Esophagus squamous epithelium (tissue), 5 donors: ENCODE data around the gene OR5B2. TPM values are rescaled to one million over a fixed set of nuclear protein-coding genes. Genes with fewer than 3 reads are reported as not detected.

Experiments used
- DNase-seq: peaks from one replicate; lab custom pipeline; 2025; lab: John Stamatoyannopoulos, UW
- H3K27ac ChIP-seq, 4 donors: fragments of 200-600 bp; sonication (generic); one replicate each; pipeline ENCODE4 v1.5.1; 2016 to 2019; ENCODE audit warnings: mild to moderate bottlenecking in 1 of 4
- H3K27me3 ChIP-seq, 4 donors: fragments of 200-600 bp; sonication (generic); 1 replicate in 3 of 4; 2 replicates in 1 of 4; pipeline versions ENCODE4 v1.5.1 to v1.6.0; 2017 to 2021; ENCODE audit warnings: antibody characterized with exemption in 1 of 4
- H3K36me3 ChIP-seq, 3 donors: fragments of 200-600 bp; sonication (generic); one replicate each; pipeline ENCODE4 v1.5.1; 2016 to 2019
- H3K4me1 ChIP-seq, 3 donors: fragments of 200-600 bp; sonication (generic); one replicate each; pipeline ENCODE4 v1.5.1; 2017 to 2019
- H3K4me3 ChIP-seq, 4 donors: fragments of 200-600 bp; sonication (generic); 1 replicate in 3 of 4; 2 replicates in 1 of 4; pipeline ENCODE4 v1.5.1; 2016 to 2019; ENCODE audit warnings: mild to moderate bottlenecking in 2 of 4, moderate library complexity in 1 of 4
- H3K9me3 ChIP-seq, 3 donors: fragments of 200-600 bp; sonication (generic); one replicate each; pipeline ENCODE4 v1.5.1; 2016 to 2019
- POLR2A ChIP-seq, 4 donors: fragments of 450-650 bp; IDR thresholded peaks; one replicate each; pipeline ENCODE4 v1.6.1; 2017; ENCODE audit warnings: antibody characterized with exemption in 4 of 4, mild to moderate bottlenecking in 4 of 4, moderate library complexity in 3 of 4
- WGBS, 2 donors: methylation state at CpG; one replicate each; pipeline ENCODE4 v1.1.5; 2018; 5-methylcytosine and 5-hydroxymethylcytosine counted together
- intact Hi-C: fragments of 100-400 bp; cut with DNase I; formaldehyde crosslinking; loops from one replicate; pipeline ENCODE4 v1.15.0; 2022
- total RNA-seq, 4 donors: library from RNA; depleted of rRNA; stranded (reverse); fragments of >200 nt; gene quantifications; one replicate each; pipeline ENCODE4 v1.1.0, GENCODE V29; 2016
- TF ChIP-seq, protein P1 (sequence below), 6 experiments: fragments of 450-650 bp in 4 of 6; fragments of 200-600 bp in 2 of 6; sonication (generic) in 2 of 6; IDR thresholded peaks; one replicate each; pipeline ENCODE4 v1.5.1; 2016 to 2019; ENCODE audit warnings: antibody characterized with exemption in 6 of 6, mild to moderate bottlenecking in 4 of 6, moderate library complexity in 4 of 6
- donor health status: DM: yes; HTN: yes; CAD: no.

OR5B2 gene
- not detected for total RNA-seq

DNA sequence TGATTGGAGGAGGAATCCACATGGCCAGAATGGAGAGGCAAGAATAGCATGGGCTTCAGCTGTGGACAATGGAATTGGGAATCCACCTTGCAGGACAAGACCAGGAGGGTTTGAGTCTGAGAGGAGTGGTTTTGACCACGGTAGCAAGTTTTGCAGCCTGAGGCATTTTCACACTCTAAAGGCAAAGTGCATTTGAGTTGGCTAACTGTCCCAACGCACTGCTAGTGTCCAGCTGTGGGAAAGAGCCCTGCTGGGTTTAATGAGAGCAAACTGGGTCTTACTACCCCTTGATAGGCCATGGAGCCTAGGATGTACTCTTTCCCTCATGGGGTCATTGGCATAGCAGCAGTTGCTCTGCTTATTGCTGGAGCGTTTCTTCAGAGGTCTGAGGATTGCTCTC lies at the start of gene OR5B2:
Gene OR5B2, minus strand, starts transcription at position 101 of the 400 bp plus-strand sequence. CDS start 4,860 bp downstream, outside the sequence.
- intact Hi-C loops: no loop called here
- 56 to 57% methylated on average over 2 to 3 of the region's 3 CpGs for WGBS, 2 donors
- Histone ChIP-seq H3K9me3 (no peaks in the 10 kb centered on the region), H3K36me3 (no peaks in the 10 kb centered on the region), H3K27ac (no peak within 1 kb of the TSS), H3K4me3 (no peak within 1 kb of the TSS), H3K4me1 (no peaks in the 10 kb centered on the region), H3K27me3 (no peaks in the 10 kb centered on the region)
- DNase-seq: no peak
- TF ChIP-seq, protein P1, sequence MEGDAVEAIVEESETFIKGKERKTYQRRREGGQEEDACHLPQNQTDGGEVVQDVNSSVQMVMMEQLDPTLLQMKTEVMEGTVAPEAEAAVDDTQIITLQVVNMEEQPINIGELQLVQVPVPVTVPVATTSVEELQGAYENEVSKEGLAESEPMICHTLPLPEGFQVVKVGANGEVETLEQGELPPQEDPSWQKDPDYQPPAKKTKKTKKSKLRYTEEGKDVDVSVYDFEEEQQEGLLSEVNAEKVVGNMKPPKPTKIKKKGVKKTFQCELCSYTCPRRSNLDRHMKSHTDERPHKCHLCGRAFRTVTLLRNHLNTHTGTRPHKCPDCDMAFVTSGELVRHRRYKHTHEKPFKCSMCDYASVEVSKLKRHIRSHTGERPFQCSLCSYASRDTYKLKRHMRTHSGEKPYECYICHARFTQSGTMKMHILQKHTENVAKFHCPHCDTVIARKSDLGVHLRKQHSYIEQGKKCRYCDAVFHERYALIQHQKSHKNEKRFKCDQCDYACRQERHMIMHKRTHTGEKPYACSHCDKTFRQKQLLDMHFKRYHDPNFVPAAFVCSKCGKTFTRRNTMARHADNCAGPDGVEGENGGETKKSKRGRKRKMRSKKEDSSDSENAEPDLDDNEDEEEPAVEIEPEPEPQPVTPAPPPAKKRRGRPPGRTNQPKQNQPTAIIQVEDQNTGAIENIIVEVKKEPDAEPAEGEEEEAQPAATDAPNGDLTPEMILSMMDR (IDR thresholded peaks at IDR 0.05): no peak
- no peak for TF ChIP-seq POLR2A (IDR thresholded peaks at IDR 0.05)

DNA sequence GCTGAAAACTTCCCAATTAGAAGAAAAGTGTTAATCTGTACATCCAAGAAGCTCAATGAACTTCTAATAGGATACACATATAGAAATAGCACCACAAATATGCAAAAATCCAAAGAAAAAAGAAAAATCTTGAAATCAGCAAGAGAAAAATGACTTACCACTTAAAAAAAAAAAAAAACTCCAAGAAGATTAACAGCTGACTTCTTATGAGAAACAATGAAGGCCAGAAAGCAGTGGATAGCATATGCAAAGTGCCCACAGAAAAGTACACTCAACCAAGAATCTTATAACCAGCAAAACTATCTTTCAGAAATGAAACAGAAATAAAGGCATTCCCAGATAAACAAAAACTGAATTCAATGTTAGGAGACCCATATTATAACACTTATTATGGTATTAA lies 44.0 kb upstream of the OR5B2 start:
- H3K9me3 ChIP-seq: peaks cover 0 to 19% (median 16%) of the 10 kb centered on the region in 3 donors
- H3K36me3 ChIP-seq: no peaks in the 10 kb centered on the region
- no peaks in the 10 kb centered on the region for H3K4me1 ChIP-seq
- no peaks in the 10 kb centered on the region for H3K27me3 ChIP-seq
- TF ChIP-seq, protein P1 (IDR thresholded peaks at IDR 0.05): no peak
- TF ChIP-seq POLR2A (IDR thresholded peaks at IDR 0.05): no peak
- no peak overlapping the region for H3K4me3 ChIP-seq
- no peak for DNase-seq
- intact Hi-C loops: no loop called here
- no peak overlapping the region for H3K27ac ChIP-seq

- Histone ChIP-seq H3K4me3 (no peak overlapping the region), H3K36me3 (no peaks in the 10 kb centered on the region), H3K27ac (no peak overlapping the region), H3K4me1 (no peaks in the 10 kb centered on the region), H3K9me3 (peaks cover 0 to 8% (median 6%) of the 10 kb centered on the region in 3 donors), H3K27me3 (no peaks in the 10 kb centered on the region)
- intact Hi-C loops: no loop called here
- TF ChIP-seq, protein P1 (IDR thresholded peaks at IDR 0.05): no peak
- no peak for TF ChIP-seq POLR2A (IDR thresholded peaks at IDR 0.05)
- WGBS, 2 donors: 70 to 100% methylated on average over 1 of the region's 1 CpG
- DNase-seq: no peak
Observed at GRCh38 chr11:58466293-58466692, 38.4 kb upstream of the OR5B2 start.

DNA sequence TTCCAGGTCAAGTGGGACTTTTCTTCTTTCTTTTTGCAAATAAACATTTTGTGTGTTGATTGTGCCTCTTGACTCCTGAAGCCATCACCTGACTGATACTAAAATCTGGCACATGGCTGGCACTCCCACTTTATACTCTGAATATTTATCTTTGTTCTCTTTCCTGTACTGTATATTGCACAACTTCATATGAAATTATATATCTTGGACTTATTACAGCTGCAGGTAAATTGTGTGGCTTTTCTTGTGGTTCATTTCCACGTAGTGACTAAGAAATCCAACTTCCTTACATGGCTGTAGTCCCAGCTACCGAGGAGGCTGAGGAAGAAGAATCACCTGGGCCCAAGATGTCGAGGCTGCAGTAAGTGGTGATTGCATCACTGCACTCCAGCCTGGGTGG lies 37.8 kb upstream of the OR5B2 start:
- Histone ChIP-seq H3K4me3 (no peak overlapping the region), H3K36me3 (no peaks in the 10 kb centered on the region), H3K4me1 (no peaks in the 10 kb centered on the region), H3K27ac (no peak overlapping the region), H3K9me3 (peaks cover 0 to 2% (median under 1%) of the 10 kb centered on the region in 3 donors), H3K27me3 (no peaks in the 10 kb centered on the region)
- no peak for DNase-seq
- TF ChIP-seq, protein P1 (IDR thresholded peaks at IDR 0.05): no peak
- TF ChIP-seq POLR2A (IDR thresholded peaks at IDR 0.05): no peak
- WGBS, 2 donors: 41% methylated on average over 3 of the region's 3 CpGs
- intact Hi-C loops: no loop called here

DNA sequence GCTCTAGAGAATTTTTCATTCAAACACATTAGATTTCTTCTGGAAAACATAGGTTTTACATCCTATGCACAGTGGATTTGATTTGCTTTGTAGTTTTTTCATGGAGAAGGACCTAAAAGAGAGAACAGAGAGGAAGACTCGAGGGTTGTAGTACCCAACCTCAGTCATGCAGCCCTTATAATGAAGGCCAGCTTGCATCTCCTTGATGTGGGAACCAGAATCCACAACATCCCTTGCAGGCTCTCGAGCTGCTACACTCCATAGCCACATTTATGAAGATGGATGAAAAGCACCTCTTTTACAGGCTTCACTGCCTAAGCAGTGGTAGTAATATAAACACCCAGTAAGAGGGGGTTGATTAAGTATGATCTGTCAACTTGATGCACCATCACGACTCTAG lies 23.7 kb upstream of the OR5B2 start:
- Histone ChIP-seq H3K9me3 (peaks cover 0 to 3% (median 0%) of the 10 kb centered on the region in 3 donors), H3K27me3 (no peaks in the 10 kb centered on the region), H3K36me3 (no peaks in the 10 kb centered on the region), H3K4me3 (no peak overlapping the region), H3K4me1 (no peaks in the 10 kb centered on the region), H3K27ac (no peak overlapping the region)
- 32 to 36% methylated on average over 3 of the region's 3 CpGs for WGBS, 2 donors
- intact Hi-C loops: no loop called here
- TF ChIP-seq, protein P1 (IDR thresholded peaks at IDR 0.05): no peak
- no peak for TF ChIP-seq POLR2A (IDR thresholded peaks at IDR 0.05)
- no peak for DNase-seq
